PC-3 (cell line): Measurements from ENCODE around the gene MYO6. TPM values are rescaled to one million over a fixed set of nuclear protein-coding genes. Genes with fewer than 3 reads are reported as not detected.

Experiments used
- ATAC-seq: fragments of 200-7000 bp; cut with Tn5 transposase; 2 replicates; pipeline ENCODE4 v1.9.1; 2020; ENCODE audit warnings: mild to moderate bottlenecking, moderate library complexity
- BruUV-seq: library from RNA; stranded (reverse); fragments of 400-500 nt; replicated peaks from 2 replicates; lab custom pipeline; 2021; lab: Mats Ljungman, UMichigan
- CTCF ChIA-PET: fragments of 300-600 bp; sonication (Branson Sonifier 250); formaldehyde crosslinking; loops from one replicate; lab custom pipeline; 2022; ENCODE audit warnings: antibody characterized with exemption; lab: Charles Lee
- POLR2A ChIA-PET: fragments of 300-600 bp; sonication (Branson Sonifier 250); formaldehyde crosslinking; loops from one replicate; lab custom pipeline; 2022; ENCODE audit warnings: antibody characterized with exemption; ENCODE audit not compliant: unreplicated experiment; lab: Charles Lee
- DNase-seq: peaks from one replicate; pipeline ENCODE4 v3.0.0-alpha.2; 2015
- H2AFZ ChIP-seq: fragments of 300-600 bp; sonication (generic); 2 replicates; pipeline ENCODE4 v1.6.0; 2016; ENCODE audit warnings: antibody characterized with exemption, low read length
- H3F3A ChIP-seq: fragments of 300-600 bp; sonication (generic); one replicate; pipeline ENCODE4 v1.6.0; 2017; ENCODE audit warnings: antibody characterized with exemption, low read length, control low read depth, mild to moderate bottlenecking; ENCODE audit not compliant: unreplicated experiment
- H3K27ac ChIP-seq: fragments of 300-600 bp; sonication (generic); 2 replicates; pipeline ENCODE4 v1.5.1; 2016; ENCODE audit warnings: mild to moderate bottlenecking, low read length
- H3K27me3 ChIP-seq: fragments of 300-600 bp; sonication (generic); 2 replicates; pipeline ENCODE4 v1.6.1; 2016; ENCODE audit warnings: low read length, mixed read lengths
- H3K36me3 ChIP-seq: fragments of 300-600 bp; sonication (generic); 2 replicates; pipeline ENCODE4 v1.6.1; 2016; ENCODE audit warnings: low read depth, mixed run types, low read length, mixed read lengths
- H3K4me1 ChIP-seq: fragments of 300-600 bp; sonication (generic); 2 replicates; pipeline ENCODE4 v1.5.1; 2016; ENCODE audit warnings: low read length; ENCODE audit not compliant: insufficient read depth
- H3K4me2 ChIP-seq: fragments of 300-600 bp; sonication (generic); 2 replicates; pipeline ENCODE4 v1.6.0; 2016; ENCODE audit warnings: low read length
- H3K4me3 ChIP-seq: fragments of 300-600 bp; sonication (generic); 2 replicates; pipeline ENCODE4 v1.5.1; 2016; ENCODE audit warnings: mild to moderate bottlenecking, low read length, mixed read lengths
- H3K79me2 ChIP-seq: fragments of 300-600 bp; sonication (generic); 2 replicates; pipeline ENCODE4 v1.6.1; 2017; ENCODE audit warnings: low read length, mixed read lengths
- H3K9ac ChIP-seq: fragments of 300-600 bp; sonication (generic); 2 replicates; pipeline ENCODE4 v1.6.0; 2016; ENCODE audit warnings: mild to moderate bottlenecking, low read length
- H3K9me2 ChIP-seq: fragments of 300-600 bp; sonication (generic); replicated peaks from 2 replicates; pipeline ENCODE4 v1.6.1; 2016; ENCODE audit warnings: mixed run types, low read length, mixed read lengths
- H3K9me3 ChIP-seq: fragments of 300-600 bp; sonication (generic); 2 replicates; pipeline ENCODE4 v1.6.1; 2016; ENCODE audit warnings: low read length, mixed read lengths
- H4K20me1 ChIP-seq: fragments of 300-600 bp; sonication (generic); 2 replicates; pipeline ENCODE4 v1.6.1; 2016; ENCODE audit warnings: low read length, mixed read lengths
- CTCF ChIP-seq: fragments of 300-600 bp; sonication (generic); conservative IDR thresholded peaks from 2 replicates; pipeline ENCODE4 v1.5.1; 2017; ENCODE audit warnings: antibody characterized with exemption, low read depth, mild to moderate bottlenecking, low read length
- EZH2 ChIP-seq: fragments of 300-600 bp; sonication (generic); IDR thresholded peaks from one replicate; pipeline ENCODE4 v1.6.1; 2017; ENCODE audit warnings: antibody characterized with exemption, mild to moderate bottlenecking, low read length; ENCODE audit not compliant: unreplicated experiment
- EZH2phosphoT487 ChIP-seq: fragments of 300-600 bp; sonication (generic); IDR thresholded peaks from 2 replicates; pipeline ENCODE4 v1.6.1; 2018; ENCODE audit warnings: mild to moderate bottlenecking, antibody characterized with exemption, low read length, borderline replicate concordance
- intact Hi-C: fragments of 100-400 bp; cut with micrococcal nuclease; formaldehyde crosslinking; loops from 2 replicates; pipeline ENCODE4 v1.9.0; 2023
- total RNA-seq: library from RNA; depleted of rRNA; stranded (reverse); fragments of >200 nt; gene quantifications from 2 replicates; pipeline ENCODE4 v1.2.3, GENCODE V29; 2014

The MYO6 gene
- total RNA-seq, 1 experiment from 2014 or later, result 10.2 TPM

- CTCF ChIA-PET, result no interaction called here
- Histone ChIP-seq H3K9me2 (no peaks in the 10 kb centered on the region), H4K20me1 (no peaks in the 10 kb centered on the region), H3K36me3 (no peaks in the 10 kb centered on the region), H3K9me3 (no peaks in the 10 kb centered on the region), H3K4me2 (no peak overlapping the region), H2AFZ (no peak overlapping the region), H3K27ac (no peak overlapping the region), H3K4me1 (peaks cover 7% of the 10 kb centered on the region), H3K27me3 (no peaks in the 10 kb centered on the region), H3K9ac (no peak overlapping the region), H3K79me2 (no peaks in the 10 kb centered on the region; the same call in 1 of the 2 replicates), H3F3A (no peaks in the 10 kb centered on the region), H3K4me3 (no peak overlapping the region)
- no peak for ATAC-seq
- POLR2A ChIA-PET, result no interaction called here
- intact Hi-C loops, result no loop called here
- no peak for DNase-seq
- TF ChIP-seq EZH2phosphoT487, result no peak
- TF ChIP-seq CTCF, result no peak
- no peak for TF ChIP-seq EZH2
- BruUV-seq, result no TSS peak
These were observed 37.1 kb downstream of the MYO6 start for GRCh38 chr6:75786152-75786551.

GRCh38 chr6:75788894-75789293 lies 39.9 kb downstream of the MYO6 start:
- H3K79me2 ChIP-seq, result 0 out of 2 replicates have a peak, but pooled peaks cover 3% of the 10 kb centered on the region
- no TSS peak for BruUV-seq

More at GRCh38 chr6:75788894-75789293, 39.9 kb downstream of the MYO6 start:
- H3K27ac ChIP-seq, result no peak overlapping the region
- H3K9me3 ChIP-seq, result no peaks in the 10 kb centered on the region
- no peak overlapping the region for H2AFZ ChIP-seq
- H3K27me3 ChIP-seq, result no peaks in the 10 kb centered on the region
- ChIA-PET CTCF (no interaction called here), POLR2A (interaction anchor here (0.5 kb wide), 1 partner anchor 13 kb away, joined by 3 read pairs; no protein-coding TSS in a partner anchor)
- no peak overlapping the region for H3K4me2 ChIP-seq
- no peaks in the 10 kb centered on the region for H3K9me2 ChIP-seq
- no peak overlapping the region for H3K9ac ChIP-seq
- no peak for TF ChIP-seq CTCF
- no peak for TF ChIP-seq EZH2
- TF ChIP-seq EZH2phosphoT487, result no peak
- H3K36me3 ChIP-seq, result no peaks in the 10 kb centered on the region
- H3K4me3 ChIP-seq, result no peak overlapping the region
- no peaks in the 10 kb centered on the region for H3F3A ChIP-seq
- DNase-seq, result no peak
- no peak for ATAC-seq
- intact Hi-C loops, result no loop called here
- peaks cover 6% of the 10 kb centered on the region; the same call in 1 of the 2 replicates for H3K4me1 ChIP-seq
- 0 out of 2 replicates have a peak, but pooled peaks cover 5% of the 10 kb centered on the region for H4K20me1 ChIP-seq
